Measurements from ENCODE around the gene VAMP4. TPM values are rescaled to one million over a fixed set of nuclear protein-coding genes. Genes with fewer than 3 reads are reported as not detected.

Gene VAMP4
- total RNA-seq, 6 experiments from 2014 or later: 3.9 to 7.9 (median 6.0) TPM

- 83% methylated on average over 3 of the region's 5 CpGs for WGBS (ENCODE audit: insufficient coverage, low coverage, low lambda C conversion rate, missing lambda C conversion rate)
- no peak for TF ChIP-seq CTCF (IDR thresholded peaks at IDR 0.05)
- TF ChIP-seq POLR2A (IDR thresholded peaks at IDR 0.05): no peak
- H3K4me1 ChIP-seq: no peaks in the 10 kb centered on the region
- H3K9me3 ChIP-seq: no peaks in the 10 kb centered on the region
- DNase-seq (no peak), ATAC-seq (no peak)
- intact Hi-C loops (cut with DNase I): no loop called here
- no peak overlapping the region for H3K27ac ChIP-seq
- H3K36me3 ChIP-seq: no peaks in the 10 kb centered on the region
- H3K27me3 ChIP-seq: no peaks in the 10 kb centered on the region
- H3K4me3 ChIP-seq: no peak overlapping the region
These were observed 73.5 kb downstream of the VAMP4 start for GRCh38 chr1:171668372-171668771.

GRCh38 chr1:171666114-171666769 lies 75.6 kb downstream of the VAMP4 start:
- WGBS (ENCODE audit: insufficient coverage, low coverage, low lambda C conversion rate, missing lambda C conversion rate): 80% methylated on average over 4 of the region's 4 CpGs
- no peak for DNase-seq
- H3K9me3 ChIP-seq: no peaks in the 10 kb centered on the region
- H3K27me3 ChIP-seq: no peaks in the 10 kb centered on the region
- intact Hi-C loops (cut with DNase I): no loop called here
- no peak for TF ChIP-seq POLR2A (IDR thresholded peaks at IDR 0.05)
- TF ChIP-seq CTCF (IDR thresholded peaks at IDR 0.05): no peak
- no peak overlapping the region for H3K4me3 ChIP-seq
- H3K4me1 ChIP-seq: no peaks in the 10 kb centered on the region
- H3K27ac ChIP-seq: no peak overlapping the region
- ATAC-seq: no peak
- H3K36me3 ChIP-seq: no peaks in the 10 kb centered on the region

GRCh38 chr1:171664976-171665375 lies 76.9 kb downstream of the VAMP4 start:
- no peak overlapping the region for H3K27ac ChIP-seq
- DNase-seq: no peak

GRCh38 chr1:171663854-171664575 lies 77.8 kb downstream of the VAMP4 start:
- TF ChIP-seq POLR2A (IDR thresholded peaks at IDR 0.05) (no peak), CTCF (IDR thresholded peaks at IDR 0.05) (no peak)
- ATAC-seq: no peak

More at GRCh38 chr1:171664976-171665375, 76.9 kb downstream of the VAMP4 start:
- intact Hi-C loops (cut with DNase I): no loop called here
- no peaks in the 10 kb centered on the region for H3K36me3 ChIP-seq
- no peaks in the 10 kb centered on the region for H3K27me3 ChIP-seq
- no peaks in the 10 kb centered on the region for H3K9me3 ChIP-seq
- TF ChIP-seq POLR2A (IDR thresholded peaks at IDR 0.05) (no peak), CTCF (IDR thresholded peaks at IDR 0.05) (no peak)
- no peak overlapping the region for H3K4me3 ChIP-seq
- no peaks in the 10 kb centered on the region for H3K4me1 ChIP-seq
- ATAC-seq: no peak

More at GRCh38 chr1:171663854-171664575, 77.8 kb downstream of the VAMP4 start:
- Histone ChIP-seq H3K27ac (no peak overlapping the region), H3K27me3 (no peaks in the 10 kb centered on the region), H3K36me3 (no peaks in the 10 kb centered on the region), H3K4me3 (no peak overlapping the region), H3K9me3 (no peaks in the 10 kb centered on the region), H3K4me1 (no peaks in the 10 kb centered on the region)
- WGBS (ENCODE audit: insufficient coverage, low coverage, low lambda C conversion rate, missing lambda C conversion rate): 52% methylated on average over 4 of the region's 4 CpGs
- intact Hi-C loops (cut with DNase I): no loop called here
- no peak for DNase-seq
